ENCODE measurements around the gene MYO18B.

MYO18B gene

DNA sequence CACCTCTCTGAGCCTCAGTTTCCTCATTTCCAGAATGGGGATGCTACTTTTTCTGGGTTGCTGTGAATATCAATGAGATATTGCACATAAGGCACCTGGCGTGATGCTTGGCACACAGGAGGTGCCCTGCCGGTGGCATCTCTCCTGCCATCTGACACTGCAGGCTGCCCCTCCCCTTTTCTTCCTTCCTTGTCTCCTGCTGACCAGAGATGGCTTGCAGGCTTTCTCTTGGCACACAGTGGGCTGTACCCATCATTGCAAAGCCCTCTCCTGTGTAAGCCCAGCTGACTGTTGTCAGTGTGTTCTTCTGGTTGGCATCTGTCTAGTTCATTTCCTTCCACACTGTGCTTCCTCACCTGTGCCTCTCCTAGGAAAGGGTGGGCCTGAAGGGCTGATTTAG is 91.7 kb downstream of the MYO18B start:
- H3K27ac ChIP-seq, result no peak overlapping the region
- TF ChIP-seq, protein P1, sequence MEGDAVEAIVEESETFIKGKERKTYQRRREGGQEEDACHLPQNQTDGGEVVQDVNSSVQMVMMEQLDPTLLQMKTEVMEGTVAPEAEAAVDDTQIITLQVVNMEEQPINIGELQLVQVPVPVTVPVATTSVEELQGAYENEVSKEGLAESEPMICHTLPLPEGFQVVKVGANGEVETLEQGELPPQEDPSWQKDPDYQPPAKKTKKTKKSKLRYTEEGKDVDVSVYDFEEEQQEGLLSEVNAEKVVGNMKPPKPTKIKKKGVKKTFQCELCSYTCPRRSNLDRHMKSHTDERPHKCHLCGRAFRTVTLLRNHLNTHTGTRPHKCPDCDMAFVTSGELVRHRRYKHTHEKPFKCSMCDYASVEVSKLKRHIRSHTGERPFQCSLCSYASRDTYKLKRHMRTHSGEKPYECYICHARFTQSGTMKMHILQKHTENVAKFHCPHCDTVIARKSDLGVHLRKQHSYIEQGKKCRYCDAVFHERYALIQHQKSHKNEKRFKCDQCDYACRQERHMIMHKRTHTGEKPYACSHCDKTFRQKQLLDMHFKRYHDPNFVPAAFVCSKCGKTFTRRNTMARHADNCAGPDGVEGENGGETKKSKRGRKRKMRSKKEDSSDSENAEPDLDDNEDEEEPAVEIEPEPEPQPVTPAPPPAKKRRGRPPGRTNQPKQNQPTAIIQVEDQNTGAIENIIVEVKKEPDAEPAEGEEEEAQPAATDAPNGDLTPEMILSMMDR (IDR thresholded peaks at IDR 0.05), result no peak
- H3K4me1 ChIP-seq (ENCODE audit: control insufficient read depth in 1 of 2, insufficient read depth in 1 of 2, low read depth in 1 of 2, low read length in 1 of 2), result no peaks in the 10 kb centered on the region
- H3K27me3 ChIP-seq, result no peaks in the 10 kb centered on the region
- H3K9me3 ChIP-seq, result no peaks in the 10 kb centered on the region
- no peak overlapping the region for H3K4me3 ChIP-seq (ENCODE audit: low read depth in 1 of 2, low read length in 1 of 2)
- H3K36me3 ChIP-seq, result no peaks in the 10 kb centered on the region

DNA sequence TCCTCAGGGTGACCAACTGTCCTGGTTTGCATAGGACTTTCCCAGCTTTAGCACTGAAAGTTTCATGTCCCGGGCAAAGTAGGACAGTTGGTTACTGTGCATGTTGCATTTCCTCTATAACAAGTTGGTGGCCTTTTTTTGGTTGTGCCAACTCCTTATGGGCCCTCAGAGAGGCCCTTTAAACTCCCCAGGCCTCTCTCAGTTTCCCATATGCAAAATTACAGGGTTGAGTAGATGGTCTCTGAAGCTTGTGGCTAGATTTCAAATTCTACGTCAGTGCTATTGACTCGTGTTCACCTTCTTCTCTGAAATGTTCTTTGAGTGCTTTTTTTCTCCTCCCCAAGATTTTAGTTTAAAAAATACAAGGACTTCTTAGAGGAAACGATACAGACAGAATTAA is 92.5 kb downstream of the MYO18B start:
- Histone ChIP-seq H3K4me3 (ENCODE audit: low read depth in 1 of 2, low read length in 1 of 2) (no peak overlapping the region), H3K4me1 (ENCODE audit: control insufficient read depth in 1 of 2, insufficient read depth in 1 of 2, low read depth in 1 of 2, low read length in 1 of 2) (no peaks in the 10 kb centered on the region), H3K36me3 (no peaks in the 10 kb centered on the region), H3K27me3 (no peaks in the 10 kb centered on the region), H3K9me3 (no peaks in the 10 kb centered on the region), H3K27ac (no peak overlapping the region)
- TF ChIP-seq, protein P1 (IDR thresholded peaks at IDR 0.05), result no peak

DNA sequence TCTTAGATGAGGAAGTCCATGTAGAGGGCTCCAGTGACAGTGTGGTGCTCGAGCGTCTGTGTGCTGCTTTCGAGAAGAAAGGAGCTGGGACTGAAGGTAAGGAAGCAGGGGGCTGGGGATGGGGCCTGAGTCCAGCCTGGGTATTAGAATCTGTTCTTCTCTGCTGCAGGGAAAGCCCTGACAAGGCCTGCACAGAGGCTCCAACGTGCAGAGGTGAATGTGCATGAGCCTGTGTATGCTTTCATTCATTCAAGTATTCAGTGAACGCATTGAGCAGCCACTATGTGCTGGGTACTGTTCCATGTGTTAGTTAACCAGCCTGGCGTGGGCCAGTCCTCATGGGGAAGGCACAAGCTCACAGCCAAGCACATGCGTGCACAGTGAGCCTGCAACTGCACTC is 93.4 kb downstream of the MYO18B start:
- TF ChIP-seq, protein P1 (IDR thresholded peaks at IDR 0.05), result no peak
- H3K4me1 ChIP-seq (ENCODE audit: control insufficient read depth in 1 of 2, insufficient read depth in 1 of 2, low read depth in 1 of 2, low read length in 1 of 2), result no peaks in the 10 kb centered on the region
- no peak overlapping the region for H3K27ac ChIP-seq
- no peaks in the 10 kb centered on the region for H3K27me3 ChIP-seq
- H3K4me3 ChIP-seq (ENCODE audit: low read depth in 1 of 2, low read length in 1 of 2), result no peak overlapping the region
- no peaks in the 10 kb centered on the region for H3K9me3 ChIP-seq
- H3K36me3 ChIP-seq, result no peaks in the 10 kb centered on the region

DNA sequence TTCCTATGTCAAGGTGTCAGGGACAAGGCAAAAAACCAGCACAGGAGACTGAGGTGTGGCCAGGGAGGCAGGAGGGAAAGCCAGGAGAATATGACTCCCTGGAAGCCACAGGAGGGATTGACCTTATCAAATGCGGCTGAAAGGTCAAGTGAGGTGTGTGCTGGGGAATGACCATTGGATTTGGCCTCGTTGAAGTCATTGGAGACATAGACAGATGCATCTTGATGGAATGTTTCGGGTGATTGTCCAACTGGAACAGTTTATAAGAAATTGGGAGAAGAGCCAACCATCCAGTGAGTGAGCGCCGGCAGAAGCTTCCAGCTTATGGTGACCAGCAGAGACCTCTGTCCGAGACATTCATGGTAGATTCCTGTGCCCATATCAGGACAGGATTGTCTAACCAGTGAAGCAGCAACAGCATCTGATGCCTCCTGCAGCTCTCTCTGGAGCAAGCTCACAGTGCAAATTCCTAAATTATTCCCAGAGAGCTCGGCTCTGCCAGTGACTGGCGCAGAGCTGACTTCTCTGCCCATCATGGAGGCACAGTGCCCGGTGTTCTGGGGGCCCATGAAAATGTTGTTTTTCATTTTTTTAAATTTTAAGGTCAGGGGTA is 95.4 kb downstream of the MYO18B start:
- Histone ChIP-seq H3K27me3 (no peaks in the 10 kb centered on the region), H3K9me3 (no peaks in the 10 kb centered on the region)
- TF ChIP-seq, protein P1 (IDR thresholded peaks at IDR 0.05), result no peak

DNA sequence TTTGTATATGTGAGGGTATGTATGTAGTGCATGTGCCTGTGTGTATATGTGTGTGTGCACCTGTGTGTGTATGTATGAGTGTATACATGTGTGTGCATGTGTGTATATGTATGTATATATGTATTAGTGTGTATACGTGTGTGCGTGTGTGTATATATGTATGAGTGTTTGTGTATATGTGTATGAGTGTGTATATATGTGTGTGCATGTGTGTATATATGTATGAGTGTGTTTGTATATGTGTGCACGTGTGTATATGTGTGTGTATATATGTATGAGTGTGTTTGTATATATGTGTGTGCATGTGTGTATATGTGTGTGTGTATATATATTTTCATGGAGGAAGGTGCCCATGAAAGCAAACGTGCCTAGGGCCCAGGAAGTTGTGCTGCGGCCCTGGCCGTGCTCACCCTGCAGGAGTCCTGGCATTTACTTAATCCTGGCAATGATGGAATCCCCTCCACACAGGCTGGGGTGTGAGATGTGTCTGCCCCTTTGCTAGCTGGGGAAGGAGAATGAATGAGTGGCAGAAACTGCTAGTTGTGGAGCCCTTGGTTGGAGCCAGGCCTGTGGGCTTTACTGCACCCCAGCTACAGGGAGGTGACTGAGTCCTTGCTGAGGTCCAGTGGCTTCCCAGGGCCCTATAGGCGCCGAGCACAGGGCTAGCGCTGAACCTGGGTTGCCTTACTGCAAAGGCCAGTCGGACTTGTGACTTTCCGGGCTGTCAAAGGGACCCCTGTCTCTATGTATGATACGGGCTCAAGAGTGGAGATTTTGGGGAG is 97.2 kb downstream of the MYO18B start:
- Histone ChIP-seq H3K27ac (no peak overlapping the region), H3K36me3 (no peaks in the 10 kb centered on the region), H3K9me3 (no peaks in the 10 kb centered on the region), H3K27me3 (no peaks in the 10 kb centered on the region), H3K4me1 (ENCODE audit: control insufficient read depth in 1 of 2, insufficient read depth in 1 of 2, low read depth in 1 of 2, low read length in 1 of 2) (no peaks in the 10 kb centered on the region), H3K4me3 (ENCODE audit: low read depth in 1 of 2, low read length in 1 of 2) (no peak overlapping the region)
- TF ChIP-seq, protein P1 (IDR thresholded peaks at IDR 0.05), result no peak

More for the DNA sequence above, 95.4 kb downstream of the MYO18B start:
- no peak overlapping the region for H3K27ac ChIP-seq
- no peaks in the 10 kb centered on the region for H3K36me3 ChIP-seq
- no peaks in the 10 kb centered on the region for H3K4me1 ChIP-seq (ENCODE audit: control insufficient read depth in 1 of 2, insufficient read depth in 1 of 2, low read depth in 1 of 2, low read length in 1 of 2)
- no peak overlapping the region for H3K4me3 ChIP-seq (ENCODE audit: low read depth in 1 of 2, low read length in 1 of 2)

Data from neutrophil (primary cell).